ENCODE results near the gene GFI1.

GFI1 gene

GRCh38 chr1:92425617-92426016 is 61.1 kb downstream of the GFI1 start:
- Histone ChIP-seq H3K9me3 (ENCODE audit: insufficient read depth, low read length) (no peaks in the 10 kb centered on the region), H3K36me3 (ENCODE audit: insufficient read depth, insufficient read length, low read length) (no peaks in the 10 kb centered on the region), H3K9ac (ENCODE audit: insufficient read length, low read depth) (no peak overlapping the region), H3K4me3 (ENCODE audit: insufficient read length, low read depth) (no peak overlapping the region), H3K27me3 (ENCODE audit: insufficient read depth, insufficient read length) (no peaks in the 10 kb centered on the region), H3K4me1 (ENCODE audit: insufficient read depth, insufficient read length) (no peaks in the 10 kb centered on the region)
- TF ChIP-seq YY1 (IDR thresholded peaks at IDR 0.05; ENCODE audit: insufficient read depth, insufficient read length) (no peak), ZNF274 (IDR thresholded peaks at IDR 0.05; ENCODE audit: low read depth, low read length) (no peak)
- no peak for DNase-seq (ENCODE audit: low read depth, low spot score)
